HepG2 (cell line): Measurements from ENCODE around the gene MLLT1. TPM values are rescaled to one million over a fixed set of nuclear protein-coding genes. Genes with fewer than 3 reads are reported as not detected.

Experiments
- FLYWCH1 ChIP-seq: sonication (generic); formaldehyde crosslinking; IDR thresholded peaks from 2 replicates; pipeline ENCODE4 v1.8.1; 2023; ENCODE audit warnings: mild to moderate bottlenecking, missing genetic modification reagents
- FOXO1 ChIP-seq: sonication (generic); formaldehyde crosslinking; IDR thresholded peaks from 2 replicates; pipeline ENCODE4 v1.4.0; 2020; ENCODE audit warnings: missing genetic modification reagents
- GTF3A ChIP-seq: sonication (generic); formaldehyde crosslinking; conservative IDR thresholded peaks from 2 replicates; pipeline ENCODE4 v1.4.0; 2020; ENCODE audit warnings: mild to moderate bottlenecking, missing genetic modification reagents
- HDAC6 ChIP-seq: fragments of 200-600 bp; sonication (generic); IDR thresholded peaks from 2 replicates; pipeline ENCODE4 v1.7.0; 2017; ENCODE audit warnings: mild to moderate bottlenecking, antibody characterized with exemption, low read length, low read depth
- HOXA5 ChIP-seq: sonication (generic); formaldehyde crosslinking; IDR thresholded peaks from 2 replicates; pipeline ENCODE4 v1.4.0; 2020; ENCODE audit warnings: missing genetic modification reagents
- ISX ChIP-seq: sonication (generic); formaldehyde crosslinking; conservative IDR thresholded peaks from 2 replicates; pipeline ENCODE4 v1.5.0; 2020; ENCODE audit warnings: missing genetic modification reagents
- KAT8 ChIP-seq: IDR thresholded peaks from 2 replicates; pipeline ENCODE4 v1.6.1; 2016; ENCODE audit warnings: missing genetic modification reagents, missing compliant biosample characterization
- PHF21A ChIP-seq: sonication (generic); formaldehyde crosslinking; IDR thresholded peaks from 2 replicates; pipeline ENCODE4 v1.5.0; 2020; ENCODE audit warnings: mild to moderate bottlenecking, missing genetic modification reagents
- PRMT3 ChIP-seq: sonication (generic); formaldehyde crosslinking; IDR thresholded peaks from 2 replicates; pipeline ENCODE4 v1.8.1; 2022; ENCODE audit warnings: low read depth, mild to moderate bottlenecking, moderate library complexity, missing genetic modification reagents, borderline replicate concordance
- RXRA ChIP-seq: sonication (generic); formaldehyde crosslinking; IDR thresholded peaks from 2 replicates; pipeline ENCODE4 v1.5.1; 2020; ENCODE audit warnings: missing genetic modification reagents
- SOX5 ChIP-seq: IDR thresholded peaks from 2 replicates; pipeline ENCODE4 v1.6.1; 2016; ENCODE audit warnings: borderline replicate concordance
- SP140L ChIP-seq: sonication (generic); formaldehyde crosslinking; IDR thresholded peaks from 2 replicates; pipeline ENCODE4 v1.4.0; 2020; ENCODE audit warnings: missing genetic modification reagents, borderline replicate concordance
- ZNF136 ChIP-seq: sonication (generic); formaldehyde crosslinking; IDR thresholded peaks from 2 replicates; pipeline ENCODE4 v1.8.1; 2022; ENCODE audit warnings: low read depth, mild to moderate bottlenecking, moderate library complexity, missing genetic modification reagents
- ZNF326 ChIP-seq: sonication (generic); formaldehyde crosslinking; IDR thresholded peaks from 2 replicates; pipeline ENCODE4 v1.4.0; 2020; ENCODE audit warnings: missing genetic modification reagents, borderline replicate concordance
- ZNF331 ChIP-seq: sonication (generic); formaldehyde crosslinking; IDR thresholded peaks from 2 replicates; pipeline ENCODE4 v1.4.0; 2020; ENCODE audit warnings: missing genetic modification reagents
- ZNF501 ChIP-seq: sonication (generic); formaldehyde crosslinking; IDR thresholded peaks from 2 replicates; pipeline ENCODE4 v1.5.1; 2020; ENCODE audit warnings: mild to moderate bottlenecking, moderate library complexity, missing genetic modification reagents
- ZNF672 ChIP-seq: sonication (generic); formaldehyde crosslinking; IDR thresholded peaks from 2 replicates; pipeline ENCODE4 v1.8.1; 2022; ENCODE audit warnings: missing genetic modification reagents
- ZNF788 ChIP-seq: sonication (generic); formaldehyde crosslinking; IDR thresholded peaks from 2 replicates; pipeline ENCODE4 v1.5.0; 2020; ENCODE audit warnings: mild to moderate bottlenecking, missing genetic modification reagents, borderline replicate concordance
- ZNF839 ChIP-seq: sonication (generic); formaldehyde crosslinking; IDR thresholded peaks from 2 replicates; pipeline ENCODE4 v1.4.0; 2020; ENCODE audit warnings: missing genetic modification reagents, mild to moderate bottlenecking, borderline replicate concordance
- polyA plus RNA-seq, 8 experiments: library from polyadenylated mRNA; depleted of rRNA in 3 of 8; stranded (reverse) in 7 of 8; unstranded in 1 of 8; fragments of >200 nt; fragmentation: Illumina TruSeq in 4 of 8; extraction: Trizol in 4 of 8; gene quantifications; 2 replicates each; pipeline versions ENCODE4 v1.2.1 to v1.2.3, GENCODE V29; 2011 to 2016; ENCODE audit warnings: low read depth in 4 of 8, missing spikeins in 1 of 8, mixed read lengths in 1 of 8; ENCODE audit not compliant: insufficient read depth in 1 of 8
- total RNA-seq, 5 experiments: library from RNA; depleted of rRNA; stranded (reverse); fragments of >200 nt; fragmentation: Illumina TruSeq; extraction: Trizol; gene quantifications; 2 replicates each; pipeline ENCODE4 v1.2.3, GENCODE V29; 2016; ENCODE audit warnings: low read depth in 1 of 5
- TF ChIP-seq, protein P1 (sequence below): sonication (generic); formaldehyde crosslinking; IDR thresholded peaks from 2 replicates; pipeline ENCODE4 v1.8.0; 2022; ENCODE audit warnings: missing genetic modification reagents, mild to moderate bottlenecking, moderate library complexity, borderline replicate concordance
- TF ChIP-seq, protein P2 (sequence below): sonication (generic); formaldehyde crosslinking; IDR thresholded peaks from 2 replicates; pipeline ENCODE4 v1.5.0; 2020; ENCODE audit warnings: mild to moderate bottlenecking, missing genetic modification reagents, borderline replicate concordance
- TF ChIP-seq, protein P3 (sequence below): sonication (generic); formaldehyde crosslinking; IDR thresholded peaks from 2 replicates; pipeline ENCODE4 v1.8.1; 2023; ENCODE audit warnings: mild to moderate bottlenecking, missing genetic modification reagents
- TF ChIP-seq, protein P4 (sequence below): sonication (generic); formaldehyde crosslinking; IDR thresholded peaks from 2 replicates; pipeline ENCODE4 v1.5.0; 2020; ENCODE audit warnings: missing genetic modification reagents, mild to moderate bottlenecking, borderline replicate concordance

The MLLT1 gene
- total and polyA plus RNA-seq, 2 of the 13 experiments (the other 11 are each of a cell fraction or from before 2014, with no cell fraction given): 11.7 to 12.2 TPM

DNA sequence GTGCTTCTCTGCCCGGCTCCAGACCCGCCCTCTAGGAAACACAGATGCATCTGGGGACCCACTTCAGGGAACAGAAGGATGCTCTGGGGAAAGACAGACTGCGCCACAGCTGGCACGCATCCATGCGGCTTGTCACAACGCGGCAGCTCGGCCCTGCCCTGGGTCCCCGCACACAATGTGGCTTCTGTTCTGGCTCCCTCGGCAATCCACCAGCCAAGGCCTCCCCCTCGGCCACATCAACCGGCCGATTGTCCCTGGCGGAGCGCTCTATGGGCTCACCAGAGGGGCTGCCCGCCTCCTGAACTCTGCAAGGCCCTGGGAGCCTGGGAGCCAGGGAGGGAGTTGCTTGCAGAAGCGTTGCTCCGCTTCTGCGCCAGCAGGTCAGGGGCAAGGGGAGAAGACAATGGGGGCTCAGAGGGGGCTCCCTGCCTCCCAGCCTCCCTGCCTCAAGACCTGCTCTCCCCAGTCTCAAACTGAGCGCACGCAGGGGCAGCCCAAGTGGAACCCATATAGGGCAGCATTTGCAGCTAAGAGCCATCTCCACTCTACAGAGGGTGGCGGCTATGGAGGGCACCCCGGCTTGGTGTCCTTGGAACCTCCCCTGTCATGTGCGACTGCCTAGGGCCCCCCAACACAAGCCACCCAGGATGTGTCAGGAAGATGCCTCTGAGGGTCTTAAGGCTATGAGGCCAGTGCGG is 37.9 kb downstream of the MLLT1 start (continued):
- TF ChIP-seq, protein P1, sequence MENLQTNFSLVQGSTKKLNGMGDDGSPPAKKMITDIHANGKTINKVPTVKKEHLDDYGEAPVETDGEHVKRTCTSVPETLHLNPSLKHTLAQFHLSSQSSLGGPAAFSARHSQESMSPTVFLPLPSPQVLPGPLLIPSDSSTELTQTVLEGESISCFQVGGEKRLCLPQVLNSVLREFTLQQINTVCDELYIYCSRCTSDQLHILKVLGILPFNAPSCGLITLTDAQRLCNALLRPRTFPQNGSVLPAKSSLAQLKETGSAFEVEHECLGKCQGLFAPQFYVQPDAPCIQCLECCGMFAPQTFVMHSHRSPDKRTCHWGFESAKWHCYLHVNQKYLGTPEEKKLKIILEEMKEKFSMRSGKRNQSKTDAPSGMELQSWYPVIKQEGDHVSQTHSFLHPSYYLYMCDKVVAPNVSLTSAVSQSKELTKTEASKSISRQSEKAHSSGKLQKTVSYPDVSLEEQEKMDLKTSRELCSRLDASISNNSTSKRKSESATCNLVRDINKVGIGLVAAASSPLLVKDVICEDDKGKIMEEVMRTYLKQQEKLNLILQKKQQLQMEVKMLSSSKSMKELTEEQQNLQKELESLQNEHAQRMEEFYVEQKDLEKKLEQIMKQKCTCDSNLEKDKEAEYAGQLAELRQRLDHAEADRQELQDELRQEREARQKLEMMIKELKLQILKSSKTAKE: 0 out of 2 replicates have a peak, but pooled peaks have one; percentile 22
- TF ChIP-seq ZNF136 (no peak), ZNF326 (CRISPR knock-in tag) (no peak), ZNF839 (CRISPR knock-in tag) (no peak), GTF3A (CRISPR knock-in tag) (no peak), SOX5 (CRISPR knock-in tag) (peak; percentile 21; the same call in 1 of the 2 replicates), RXRA (CRISPR knock-in tag) (peak; percentile 78; the same call in 1 of the 2 replicates), FLYWCH1 (no peak), ZNF331 (peak; percentile 74; the same call in 1 of the 2 replicates), HDAC6 (no peak), ISX (no peak), PHF21A (CRISPR knock-in tag) (peak; percentile 56; the same call in 1 of the 2 replicates), ZNF672 (CRISPR knock-in tag) (no peak), KAT8 (CRISPR knock-in tag) (no peak), PRMT3 (CRISPR knock-in tag) (no peak), ZNF501 (no peak), FOXO1 (CRISPR knock-in tag) (0 out of 2 replicates have a peak, but pooled peaks have one; percentile 7), HOXA5 (CRISPR knock-in tag) (no peak), SP140L (CRISPR knock-in tag) (no peak), ZNF788 (CRISPR knock-in tag) (peak; percentile 49; the same call in 1 of the 2 replicates)
- TF ChIP-seq, protein P2, sequence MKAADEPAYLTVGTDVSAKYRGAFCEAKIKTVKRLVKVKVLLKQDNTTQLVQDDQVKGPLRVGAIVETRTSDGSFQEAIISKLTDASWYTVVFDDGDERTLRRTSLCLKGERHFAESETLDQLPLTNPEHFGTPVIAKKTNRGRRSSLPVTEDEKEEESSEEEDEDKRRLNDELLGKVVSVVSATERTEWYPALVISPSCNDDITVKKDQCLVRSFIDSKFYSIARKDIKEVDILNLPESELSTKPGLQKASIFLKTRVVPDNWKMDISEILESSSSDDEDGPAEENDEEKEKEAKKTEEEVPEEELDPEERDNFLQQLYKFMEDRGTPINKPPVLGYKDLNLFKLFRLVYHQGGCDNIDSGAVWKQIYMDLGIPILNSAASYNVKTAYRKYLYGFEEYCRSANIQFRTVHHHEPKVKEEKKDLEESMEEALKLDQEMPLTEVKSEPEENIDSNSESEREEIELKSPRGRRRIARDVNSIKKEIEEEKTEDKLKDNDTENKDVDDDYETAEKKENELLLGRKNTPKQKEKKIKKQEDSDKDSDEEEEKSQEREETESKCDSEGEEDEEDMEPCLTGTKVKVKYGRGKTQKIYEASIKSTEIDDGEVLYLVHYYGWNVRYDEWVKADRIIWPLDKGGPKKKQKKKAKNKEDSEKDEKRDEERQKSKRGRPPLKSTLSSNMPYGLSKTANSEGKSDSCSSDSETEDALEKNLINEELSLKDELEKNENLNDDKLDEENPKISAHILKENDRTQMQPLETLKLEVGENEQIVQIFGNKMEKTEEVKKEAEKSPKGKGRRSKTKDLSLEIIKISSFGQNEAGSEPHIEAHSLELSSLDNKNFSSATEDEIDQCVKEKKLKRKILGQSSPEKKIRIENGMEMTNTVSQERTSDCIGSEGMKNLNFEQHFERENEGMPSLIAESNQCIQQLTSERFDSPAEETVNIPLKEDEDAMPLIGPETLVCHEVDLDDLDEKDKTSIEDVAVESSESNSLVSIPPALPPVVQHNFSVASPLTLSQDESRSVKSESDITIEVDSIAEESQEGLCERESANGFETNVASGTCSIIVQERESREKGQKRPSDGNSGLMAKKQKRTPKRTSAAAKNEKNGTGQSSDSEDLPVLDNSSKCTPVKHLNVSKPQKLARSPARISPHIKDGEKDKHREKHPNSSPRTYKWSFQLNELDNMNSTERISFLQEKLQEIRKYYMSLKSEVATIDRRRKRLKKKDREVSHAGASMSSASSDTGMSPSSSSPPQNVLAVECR (CRISPR knock-in tag): peak; percentile 42; the same call in 1 of the 2 replicates
- TF ChIP-seq, protein P3, sequence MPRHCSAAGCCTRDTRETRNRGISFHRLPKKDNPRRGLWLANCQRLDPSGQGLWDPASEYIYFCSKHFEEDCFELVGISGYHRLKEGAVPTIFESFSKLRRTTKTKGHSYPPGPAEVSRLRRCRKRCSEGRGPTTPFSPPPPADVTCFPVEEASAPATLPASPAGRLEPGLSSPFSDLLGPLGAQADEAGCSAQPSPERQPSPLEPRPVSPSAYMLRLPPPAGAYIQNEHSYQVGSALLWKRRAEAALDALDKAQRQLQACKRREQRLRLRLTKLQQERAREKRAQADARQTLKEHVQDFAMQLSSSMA (CRISPR knock-in tag): no peak
- TF ChIP-seq, protein P4, sequence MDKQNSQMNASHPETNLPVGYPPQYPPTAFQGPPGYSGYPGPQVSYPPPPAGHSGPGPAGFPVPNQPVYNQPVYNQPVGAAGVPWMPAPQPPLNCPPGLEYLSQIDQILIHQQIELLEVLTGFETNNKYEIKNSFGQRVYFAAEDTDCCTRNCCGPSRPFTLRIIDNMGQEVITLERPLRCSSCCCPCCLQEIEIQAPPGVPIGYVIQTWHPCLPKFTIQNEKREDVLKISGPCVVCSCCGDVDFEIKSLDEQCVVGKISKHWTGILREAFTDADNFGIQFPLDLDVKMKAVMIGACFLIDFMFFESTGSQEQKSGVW (CRISPR knock-in tag): no peak
